ENCODE data around the gene TAF1L. TPM values are rescaled to one million over a fixed set of nuclear protein-coding genes. Genes with fewer than 3 reads are reported as not detected.
A peak's percentile ranks its signal among the peaks of the same experiment; 100 is the strongest.

The TAF1L gene, protein sequence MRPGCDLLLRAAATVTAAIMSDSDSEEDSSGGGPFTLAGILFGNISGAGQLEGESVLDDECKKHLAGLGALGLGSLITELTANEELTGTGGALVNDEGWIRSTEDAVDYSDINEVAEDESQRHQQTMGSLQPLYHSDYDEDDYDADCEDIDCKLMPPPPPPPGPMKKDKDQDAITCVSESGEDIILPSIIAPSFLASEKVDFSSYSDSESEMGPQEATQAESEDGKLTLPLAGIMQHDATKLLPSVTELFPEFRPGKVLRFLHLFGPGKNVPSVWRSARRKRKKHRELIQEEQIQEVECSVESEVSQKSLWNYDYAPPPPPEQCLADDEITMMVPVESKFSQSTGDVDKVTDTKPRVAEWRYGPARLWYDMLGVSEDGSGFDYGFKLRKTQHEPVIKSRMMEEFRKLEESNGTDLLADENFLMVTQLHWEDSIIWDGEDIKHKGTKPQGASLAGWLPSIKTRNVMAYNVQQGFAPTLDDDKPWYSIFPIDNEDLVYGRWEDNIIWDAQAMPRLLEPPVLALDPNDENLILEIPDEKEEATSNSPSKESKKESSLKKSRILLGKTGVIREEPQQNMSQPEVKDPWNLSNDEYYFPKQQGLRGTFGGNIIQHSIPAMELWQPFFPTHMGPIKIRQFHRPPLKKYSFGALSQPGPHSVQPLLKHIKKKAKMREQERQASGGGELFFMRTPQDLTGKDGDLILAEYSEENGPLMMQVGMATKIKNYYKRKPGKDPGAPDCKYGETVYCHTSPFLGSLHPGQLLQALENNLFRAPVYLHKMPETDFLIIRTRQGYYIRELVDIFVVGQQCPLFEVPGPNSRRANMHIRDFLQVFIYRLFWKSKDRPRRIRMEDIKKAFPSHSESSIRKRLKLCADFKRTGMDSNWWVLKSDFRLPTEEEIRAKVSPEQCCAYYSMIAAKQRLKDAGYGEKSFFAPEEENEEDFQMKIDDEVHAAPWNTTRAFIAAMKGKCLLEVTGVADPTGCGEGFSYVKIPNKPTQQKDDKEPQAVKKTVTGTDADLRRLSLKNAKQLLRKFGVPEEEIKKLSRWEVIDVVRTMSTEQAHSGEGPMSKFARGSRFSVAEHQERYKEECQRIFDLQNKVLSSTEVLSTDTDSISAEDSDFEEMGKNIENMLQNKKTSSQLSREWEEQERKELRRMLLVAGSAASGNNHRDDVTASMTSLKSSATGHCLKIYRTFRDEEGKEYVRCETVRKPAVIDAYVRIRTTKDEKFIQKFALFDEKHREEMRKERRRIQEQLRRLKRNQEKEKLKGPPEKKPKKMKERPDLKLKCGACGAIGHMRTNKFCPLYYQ (N-terminal part only)
- total RNA-seq (2016; rRNA removed; fragmentation: Illumina TruSeq; extraction: Trizol) (not detected in 2 replicates), polyA plus RNA-seq (2011; rRNA removed) (not detected in 2 replicates), polyA minus RNA-seq (2011; rRNA and poly(A)+ RNA removed; ENCODE audit: low replicate concordance) (not detected in 2 replicates), Bru-seq, nascent RNA (percentile 10 among the genes with signal in this experiment), BruChase-seq, experiment 1, labeled RNA remaining after a 6-hour chase (percentile 19 among the genes with signal in this experiment), BruChase-seq, experiment 2, labeled RNA remaining after a 2-hour chase (percentile 15 among the genes with signal in this experiment)
- total RNA-seq (2016; cell fraction: cytosol; rRNA removed; fragmentation: Illumina TruSeq; extraction: Trizol; ENCODE audit: low read depth): not detected in 2 replicates
- not detected in 2 replicates for total RNA-seq (2016; cell fraction: insoluble cytoplasmic fraction; rRNA removed; fragmentation: Illumina TruSeq; extraction: Trizol)
- not detected in 2 replicates for total RNA-seq (2016; cell fraction: membrane; rRNA removed; fragmentation: Illumina TruSeq; extraction: Trizol)
- total RNA-seq (2016; cell fraction: nucleus; rRNA removed; fragmentation: Illumina TruSeq; extraction: Trizol): not detected in 2 replicates
- polyA plus RNA-seq (2011; cell fraction: cytosol; rRNA removed): not detected in 2 replicates
- polyA plus RNA-seq (2011; cell fraction: nucleus; rRNA removed): not detected in 2 replicates
- 0.03 TPM in 2 replicates for polyA plus RNA-seq (2012)
- not detected in 2 replicates for polyA plus RNA-seq (2016; cell fraction: cytosol; fragmentation: Illumina TruSeq; extraction: Trizol; ENCODE audit: low read depth)
- polyA plus RNA-seq (2016; cell fraction: insoluble cytoplasmic fraction; fragmentation: Illumina TruSeq; extraction: Trizol; ENCODE audit: low read depth): not detected in 2 replicates
- not detected in 2 replicates for polyA plus RNA-seq (2016; cell fraction: membrane; fragmentation: Illumina TruSeq; extraction: Trizol; ENCODE audit: low read depth)
- polyA plus RNA-seq (2016; cell fraction: nucleus; fragmentation: Illumina TruSeq; extraction: Trizol; ENCODE audit: insufficient read depth, low read depth): not detected in 2 replicates
- not detected in 2 replicates for polyA minus RNA-seq (2011; cell fraction: cytosol; rRNA and poly(A)+ RNA removed)
- polyA minus RNA-seq (2011; cell fraction: nucleus; rRNA and poly(A)+ RNA removed): under 0.01 TPM in 1 of 2 replicates, not detected in the other
- long read RNA-seq, experiment 1: 0 reads
- long read RNA-seq, experiment 2: 0 reads

DNA sequence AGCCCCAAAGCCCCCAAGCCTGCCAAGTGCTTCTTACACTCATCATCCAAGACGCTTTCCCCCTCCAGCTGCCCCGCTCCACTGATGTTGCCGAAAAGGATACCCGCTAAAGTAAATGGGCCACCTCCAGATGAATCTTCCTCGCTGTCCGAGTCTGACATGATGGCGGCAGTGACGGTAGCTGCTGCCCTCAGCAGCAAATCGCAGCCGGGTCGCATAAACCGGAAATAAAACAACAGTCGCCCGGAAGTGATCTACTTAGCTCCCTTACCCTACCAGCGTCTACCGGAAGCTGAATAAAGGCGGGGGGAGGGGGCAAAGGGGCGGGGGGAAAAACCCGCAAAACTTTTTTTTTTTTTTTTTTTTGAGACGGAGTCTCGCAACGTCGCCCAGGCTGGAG, at the start of gene TAF1L:
Gene TAF1L (minus strand): TSS at position 308 of the 400 bp plus-strand sequence. CDS start 90 bp downstream, at position 218.
- no peaks in the 10 kb centered on the region for H3K9me3 ChIP-seq (ENCODE audit: low read length)
- ATAC-seq: no peak
- no peak within 1 kb of the TSS for H3K4me3 ChIP-seq (replicated peaks in 1 of 3; ENCODE audit: insufficient read depth in 1 of 3, low read depth in 2 of 3, low read length in 3 of 3)
- H3K9ac ChIP-seq (ENCODE audit: insufficient read depth, low read depth, low read length): no peak within 1 kb of the TSS
- TF ChIP-seq PHF21A (CRISPR knock-in tag; IDR thresholded peaks at IDR 0.05) (no peak), ZNF180 (CRISPR knock-in tag; IDR thresholded peaks at IDR 0.05; ENCODE audit: borderline replicate concordance, low read depth) (no peak), GLI4 (CRISPR knock-in tag; IDR thresholded peaks at IDR 0.05; ENCODE audit: borderline replicate concordance) (no peak), BRD4 (CRISPR knock-in tag; IDR thresholded peaks at IDR 0.05) (no peak)
- no peak within 1 kb of the TSS for H3K4me2 ChIP-seq (ENCODE audit: low read depth, low read length)
- peaks cover 0 to 18% of the 10 kb centered on the region in 2 experiments; a peak in 1 of 5 replicates for H3K27me3 ChIP-seq (ENCODE audit: control insufficient read depth in 1 of 2, insufficient read depth in 2 of 2, low read length in 2 of 2)
- CTCF ChIA-PET (ENCODE audit: low intra/inter-chr PET ratio, low total read pairs): no interaction called here
- no peaks in the 10 kb centered on the region for H3K79me2 ChIP-seq (ENCODE audit: insufficient read depth, low read length)
- no peak for DNase-seq (ENCODE audit: low spot score)
- in situ Hi-C loops (cut with HindIII; ENCODE audit: extremely low pct_ligation_motif_present, low pct_unique_long_range_greater_than_20kb) (no loop called here), intact Hi-C loops (cut with micrococcal nuclease; ENCODE audit: unreplicated experiment) (no loop called here)
- BruUV-seq (replicated peaks): no TSS peak
- H4K20me1 ChIP-seq (ENCODE audit: insufficient read depth, low read length): no peaks in the 10 kb centered on the region
- POLR2A ChIA-PET: no interaction called here
- 0 out of 2 replicates have a peak, but pooled peaks cover 5% of the 10 kb centered on the region for H3K4me1 ChIP-seq (ENCODE audit: insufficient read depth, low read length)
- no peak within 1 kb of the TSS for H3K27ac ChIP-seq (ENCODE audit: extremely low read length, insufficient read depth, low read length)
- FAIRE-seq: no peak
- H3K36me3 ChIP-seq (replicated peaks in 1 of 2; ENCODE audit: control insufficient read depth in 1 of 2, insufficient read depth in 2 of 2, low read length in 2 of 2): no peaks in the 10 kb centered on the region
- no peak within 1 kb of the TSS for H2AFZ ChIP-seq (ENCODE audit: low read length)
- WGBS (ENCODE audit: low lambda C conversion rate): 73% methylated on average over 23 of the region's 23 CpGs
